NCI-H345 treated with DMSO at 0.1 percent for 48 hours (cell line): Measurements from ENCODE around the gene EFCAB6.
A peak's percentile ranks its signal among the peaks of the same experiment; 100 is the strongest.

Experiments
- DNase-seq: peaks from one replicate; lab custom pipeline; 2025; ENCODE audit not compliant: unreplicated experiment; lab: John Stamatoyannopoulos, UW

EFCAB6 gene

DNA sequence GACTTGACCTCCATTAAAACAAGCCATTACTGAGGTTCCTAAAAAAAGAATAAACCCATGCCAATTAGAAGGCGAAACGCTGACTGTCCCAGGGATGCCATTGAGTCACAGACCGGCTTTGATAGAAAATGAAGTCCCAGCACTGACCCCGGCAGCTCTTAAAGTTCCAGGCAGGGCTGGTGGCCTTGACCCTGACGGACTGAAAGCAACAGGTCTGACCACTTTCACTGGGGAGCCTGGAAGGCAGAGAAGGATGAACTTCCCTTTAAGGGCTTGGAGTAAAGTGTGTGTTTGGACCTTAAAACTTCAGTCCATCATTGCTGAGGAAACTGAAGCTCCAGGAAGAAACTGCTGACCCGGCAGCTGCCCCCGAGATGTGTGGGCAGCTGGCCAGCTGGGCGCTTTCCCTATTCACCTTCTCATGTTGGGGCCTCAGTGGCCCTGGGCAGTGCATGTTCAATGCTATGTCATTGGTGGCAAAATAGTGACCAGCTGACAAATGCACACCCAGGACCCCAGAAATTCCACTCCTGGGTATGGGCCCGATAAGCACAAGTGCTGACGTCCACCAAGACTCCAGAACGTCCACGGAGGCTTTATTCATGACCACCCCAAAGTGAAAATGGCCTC lies 18.9 kb upstream of the EFCAB6 start:
- DNase-seq, result no peak

DNA sequence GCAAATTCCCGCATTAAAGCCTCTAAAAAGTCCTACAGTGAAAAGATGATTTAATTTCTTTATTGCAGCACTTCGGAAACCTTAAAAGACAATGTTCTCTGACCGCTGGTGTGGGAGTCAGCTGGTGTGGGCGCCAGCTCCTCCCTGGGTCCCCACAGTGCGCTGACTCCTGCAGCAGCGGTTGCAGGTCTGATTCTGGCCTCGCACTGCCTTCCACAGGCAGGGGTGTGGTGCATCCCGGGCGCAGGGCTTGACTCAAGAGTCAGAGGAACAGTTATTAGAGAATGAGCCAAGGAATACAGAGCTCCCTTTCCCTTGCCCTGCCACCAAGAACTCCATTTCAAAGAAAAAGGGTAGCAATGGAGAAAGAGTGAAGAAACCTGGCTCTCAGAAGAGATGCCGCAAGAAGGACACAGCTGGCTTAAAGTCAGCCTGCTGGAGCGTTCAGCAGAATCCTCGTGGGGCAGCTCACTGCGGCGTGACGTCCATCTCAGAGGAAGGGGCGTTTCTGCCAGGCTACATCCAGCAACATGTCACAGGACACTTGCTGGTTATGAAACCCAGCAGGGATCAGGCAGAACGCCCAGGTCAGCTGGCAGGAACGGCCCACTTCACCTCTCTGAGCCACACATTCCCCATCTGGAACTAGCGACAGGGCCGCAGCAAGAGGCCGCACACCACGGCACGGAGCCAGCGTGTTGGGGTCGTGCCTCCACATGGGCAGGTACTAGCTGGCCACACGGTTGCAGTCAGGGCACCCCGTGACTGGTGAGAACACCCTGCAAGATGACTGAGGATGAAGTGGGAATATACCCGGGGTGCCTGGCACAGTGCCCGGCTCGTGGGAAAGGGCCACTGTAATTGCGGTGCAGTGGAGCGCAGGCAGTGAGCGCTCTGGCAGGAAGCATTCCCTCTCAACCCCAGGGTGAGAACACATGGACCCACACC lies 18.1 kb upstream of the EFCAB6 start:
- peak; percentile 1 for DNase-seq

DNA sequence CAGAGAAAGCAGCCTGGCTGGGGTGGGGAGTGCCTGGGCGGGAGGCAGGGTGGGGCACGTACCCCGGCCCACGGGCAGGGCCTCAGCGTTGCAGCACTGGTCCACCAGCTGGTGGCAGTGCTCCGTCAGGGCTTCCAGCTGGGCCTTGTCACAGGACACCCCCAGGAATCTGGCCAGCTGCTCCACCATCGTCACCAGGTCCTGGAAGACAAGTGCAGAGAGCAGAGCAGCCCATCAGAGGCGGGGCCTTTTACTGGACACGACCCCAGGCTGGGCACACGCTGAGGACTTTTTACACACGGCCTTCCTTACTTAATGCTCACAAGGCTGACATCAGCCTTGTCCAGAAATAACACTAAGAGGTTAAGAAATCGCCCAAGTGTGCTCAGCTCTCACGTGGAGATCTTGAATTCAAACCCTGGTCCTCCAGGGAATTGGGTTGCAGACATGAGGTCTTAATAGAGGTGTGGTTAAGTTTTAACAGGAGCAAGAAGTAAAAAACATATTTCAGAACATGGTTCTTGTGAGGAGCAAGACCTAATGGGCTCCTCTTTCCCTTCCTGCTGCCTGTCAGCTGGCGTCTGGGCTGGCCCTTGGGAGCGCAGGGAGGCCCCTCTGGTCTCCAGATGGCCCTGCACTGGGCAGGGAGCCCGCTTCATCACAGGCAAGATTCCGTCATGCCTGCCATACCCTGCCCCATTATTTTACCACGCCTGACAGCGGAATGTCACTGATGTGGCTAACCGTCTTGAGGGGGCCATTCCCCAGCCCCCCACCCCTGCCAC lies 17.1 kb upstream of the EFCAB6 start:
- no peak for DNase-seq

DNA sequence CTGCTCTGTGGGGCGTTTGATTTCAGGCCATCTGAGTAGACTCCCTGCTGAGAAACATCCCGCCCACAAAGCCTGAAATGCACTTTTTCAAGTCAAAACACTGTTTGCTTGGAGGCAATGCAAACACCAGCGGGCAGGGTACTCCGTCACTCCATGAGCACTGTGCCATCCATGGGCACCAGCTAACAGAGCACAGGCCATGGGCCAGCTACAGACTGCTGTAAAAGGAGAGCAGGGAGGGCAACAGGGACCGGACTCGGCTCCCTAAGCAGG lies 16.6 kb upstream of the EFCAB6 start:
- no peak for DNase-seq

DNA sequence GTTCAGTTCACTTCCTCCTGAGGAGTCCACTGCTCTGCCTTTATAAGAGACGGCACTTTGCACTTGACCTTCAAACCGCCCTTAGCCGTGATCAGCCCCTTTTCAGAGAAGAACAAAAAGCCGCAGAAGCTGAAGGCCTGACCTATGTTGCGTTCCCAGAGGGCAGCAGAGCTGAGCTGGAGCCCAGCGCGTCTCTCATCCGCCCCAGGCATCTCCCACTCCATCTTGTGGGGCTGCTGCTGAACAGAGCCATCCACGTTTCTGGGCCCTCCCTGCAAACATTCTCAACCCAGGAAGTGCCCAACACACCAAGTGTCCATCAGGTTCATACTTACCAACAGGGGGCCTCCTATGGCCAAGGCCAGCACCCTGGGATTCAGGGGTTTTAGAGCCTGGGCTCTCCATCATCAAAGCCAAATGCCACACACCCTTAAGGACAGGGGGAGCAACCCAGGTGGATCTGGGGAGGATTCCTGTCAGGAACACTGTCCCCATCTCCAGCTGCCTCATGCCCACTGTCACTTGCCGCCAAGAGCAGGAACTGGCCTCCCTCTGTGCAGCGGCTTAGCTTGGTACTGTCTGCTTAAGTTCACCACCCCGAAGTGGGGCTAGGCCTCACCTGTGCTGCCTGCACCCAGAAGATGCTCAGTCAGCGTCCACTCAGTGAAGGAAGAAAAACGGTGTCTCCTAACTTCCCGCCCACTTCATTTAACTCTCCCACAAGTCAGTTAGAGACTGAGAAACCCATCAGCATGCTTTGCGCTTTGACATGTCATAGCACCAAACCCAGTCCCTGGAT lies 16.0 kb upstream of the EFCAB6 start:
- DNase-seq, result no peak

DNA sequence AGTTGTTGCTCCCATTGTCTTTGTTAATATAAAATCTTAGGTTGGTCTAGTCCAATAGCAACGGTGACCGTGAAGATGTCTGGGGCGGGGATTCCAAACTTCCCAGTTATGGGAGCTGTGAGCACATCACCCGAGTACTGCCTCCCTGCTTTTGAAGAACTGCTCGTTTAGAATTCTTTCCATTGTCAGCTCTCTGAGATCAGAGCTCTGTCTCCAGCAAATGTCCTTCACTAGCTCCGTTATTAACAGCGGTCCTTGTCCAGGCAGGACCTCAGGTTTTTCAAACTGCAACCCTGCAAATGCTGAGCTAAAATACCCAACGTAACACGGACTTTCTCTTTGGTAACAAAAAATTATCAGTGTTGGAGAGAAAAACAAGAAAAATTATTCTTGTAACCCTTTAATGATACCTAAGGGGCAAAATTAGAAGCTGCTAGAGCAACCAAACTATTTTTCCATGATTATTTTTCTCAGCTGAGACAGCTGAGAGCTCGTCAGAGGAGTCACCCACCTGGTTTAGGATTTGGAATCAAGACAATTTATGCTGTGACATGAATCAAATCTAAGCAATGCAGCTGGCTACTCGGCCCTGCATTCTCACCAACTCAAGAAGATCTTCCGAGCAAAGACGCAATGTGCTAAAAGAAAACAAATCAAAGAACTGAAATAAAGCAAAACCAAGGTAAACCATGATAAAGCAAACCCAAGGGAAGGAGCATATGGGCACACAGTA lies 15.1 kb upstream of the EFCAB6 start:
- no peak for DNase-seq

DNA sequence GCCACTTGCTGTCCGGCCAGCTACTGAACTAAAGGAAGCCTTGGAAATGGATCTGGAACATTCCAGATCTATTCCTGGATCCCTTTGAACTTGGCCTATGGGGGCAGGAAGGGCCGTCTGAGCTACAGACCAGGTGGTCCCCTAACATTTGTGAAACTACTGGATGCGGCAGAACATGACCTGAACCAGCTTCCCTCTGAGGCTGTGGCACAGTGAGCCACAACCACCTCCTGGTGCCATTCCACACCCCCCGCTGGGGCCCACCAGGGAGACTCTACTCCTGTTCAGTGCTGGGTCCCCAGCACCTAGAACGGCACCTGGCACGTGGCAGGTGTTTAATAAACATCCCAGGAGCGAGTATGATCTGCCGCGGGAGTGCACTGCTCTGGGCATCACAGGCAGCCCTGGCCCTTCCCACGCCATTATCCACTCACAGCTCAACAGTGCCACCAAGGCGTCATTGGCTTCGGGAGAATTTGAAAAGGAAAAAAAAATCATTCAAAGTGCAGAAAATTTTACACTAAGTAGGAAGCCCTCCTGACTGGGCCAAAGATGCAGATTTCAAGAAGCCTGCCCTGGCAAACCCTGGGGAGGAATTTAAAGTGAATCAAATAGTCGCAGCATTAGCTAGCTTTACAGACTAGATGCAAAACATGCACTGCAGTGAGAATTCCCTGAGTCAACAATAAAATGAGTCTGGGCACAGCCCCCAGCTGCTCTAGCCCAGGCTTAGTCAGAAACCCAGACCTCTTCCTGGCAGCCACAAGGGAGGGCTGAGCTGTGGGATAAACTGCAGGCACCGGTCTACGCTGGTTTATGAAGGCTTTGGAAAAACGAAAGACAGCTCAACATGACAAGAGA lies 14.3 kb upstream of the EFCAB6 start:
- no peak for DNase-seq

DNA sequence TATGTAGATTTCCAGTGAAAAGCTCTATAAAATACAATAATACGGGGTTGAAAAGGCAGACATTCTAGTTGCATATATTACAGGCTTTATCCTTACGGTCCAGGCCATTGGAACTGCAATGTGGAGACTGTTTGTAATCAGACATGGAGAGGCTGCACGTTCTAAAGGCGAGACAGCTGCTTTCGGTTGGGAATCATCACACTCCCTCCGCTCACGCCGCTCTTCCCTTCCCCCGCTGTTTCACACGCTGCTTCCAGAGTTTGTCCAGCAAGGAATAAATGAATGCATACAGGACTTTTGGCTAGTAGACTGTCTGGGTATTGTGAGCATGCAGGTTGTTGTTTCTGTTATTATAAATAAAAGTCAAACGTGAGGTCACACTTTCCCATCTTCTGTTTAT lies 13.5 kb upstream of the EFCAB6 start:
- no peak for DNase-seq

DNA sequence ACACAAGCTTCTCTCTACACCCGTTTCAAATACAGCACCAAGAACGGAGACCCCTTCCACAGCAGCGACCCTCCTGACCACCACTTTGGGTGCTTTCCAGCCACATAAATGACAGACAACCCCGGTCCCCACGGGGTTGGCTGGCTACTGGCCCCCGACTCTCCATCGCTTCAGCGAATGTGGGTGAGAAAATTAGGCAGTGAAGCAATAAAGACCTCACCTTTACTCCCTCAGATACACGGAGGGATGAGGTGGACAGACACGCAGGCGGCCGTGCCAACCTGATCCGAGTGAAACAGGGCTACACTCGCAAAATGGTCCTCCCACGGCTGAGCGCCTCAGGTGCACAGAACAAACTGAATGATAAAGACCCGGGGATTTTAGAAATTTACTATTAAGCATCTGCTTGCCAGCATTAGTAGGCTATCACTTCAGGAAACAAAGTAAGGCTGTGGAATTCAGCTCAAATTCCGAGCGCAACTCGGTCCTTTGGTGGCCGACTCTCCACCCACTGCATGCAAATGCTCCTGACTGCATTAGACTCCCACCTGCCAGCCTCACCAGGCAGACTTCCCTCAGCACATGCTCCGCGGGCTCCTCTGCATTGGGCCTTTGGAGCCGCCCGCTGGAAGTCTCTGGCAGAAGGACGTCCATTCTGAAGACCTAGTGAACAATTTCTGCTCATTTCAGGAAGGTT lies 12.8 kb upstream of the EFCAB6 start:
- DNase-seq, result no peak

DNA sequence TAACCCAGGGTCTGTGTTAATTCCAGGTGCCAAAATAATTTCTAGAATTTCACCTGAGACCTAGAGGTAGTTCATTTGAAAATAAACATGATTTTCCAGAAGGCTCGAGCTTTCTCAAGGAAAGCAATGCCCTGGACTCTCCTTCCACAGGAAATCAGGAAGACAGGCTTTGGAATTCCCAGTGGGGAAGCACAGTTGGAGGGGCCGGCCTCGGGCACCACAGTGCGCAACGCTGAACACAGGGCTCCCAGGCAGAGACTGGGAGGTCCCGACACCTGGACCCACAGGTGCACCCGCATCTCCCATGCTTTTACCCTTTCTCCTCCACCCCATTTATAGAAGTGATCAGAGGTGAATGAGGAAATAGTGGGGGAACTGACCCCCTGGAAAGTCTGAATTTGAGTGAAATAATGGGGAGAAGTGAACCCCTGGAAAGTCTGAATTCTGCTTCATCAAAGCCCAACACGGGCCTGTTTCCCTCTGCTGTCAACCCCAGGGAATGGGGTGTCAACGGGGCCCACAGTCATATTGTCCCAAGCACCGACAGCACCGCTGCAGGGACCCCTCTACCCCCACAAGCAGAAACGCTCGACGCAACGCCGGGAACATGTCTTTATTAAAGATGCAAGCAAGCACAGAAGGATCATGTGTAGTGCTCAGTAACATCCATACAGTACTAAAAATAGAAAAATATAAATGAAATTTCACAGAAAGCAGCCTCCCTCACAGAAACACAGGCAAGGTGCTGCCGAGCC lies 12.0 kb upstream of the EFCAB6 start:
- no peak for DNase-seq

DNA sequence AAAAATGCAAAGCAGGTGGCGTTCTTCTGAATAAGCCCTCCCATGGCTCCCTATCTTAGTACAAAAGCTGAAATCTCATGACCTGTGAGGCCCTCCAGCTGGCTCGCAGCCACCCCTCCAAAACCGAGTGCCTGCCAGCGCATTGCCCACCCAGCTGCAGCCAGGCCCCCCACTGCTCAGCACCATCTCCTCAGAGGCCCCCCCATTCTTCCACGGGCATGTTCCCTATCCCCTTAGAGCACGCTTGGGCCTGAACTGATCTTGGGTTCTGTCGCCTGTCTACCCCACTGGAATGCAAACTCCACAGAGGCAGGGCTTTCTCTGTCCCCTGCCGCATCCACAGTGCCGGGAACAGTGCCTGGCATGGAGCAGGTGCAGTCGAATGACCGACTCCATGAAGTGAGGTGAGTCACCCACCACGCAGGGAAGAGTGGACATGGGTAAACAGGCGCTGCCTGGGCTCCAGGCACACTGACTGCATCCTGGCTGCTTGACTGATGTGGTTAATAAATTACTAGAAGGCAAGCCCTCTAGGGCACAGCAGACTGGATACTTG lies 11.3 kb upstream of the EFCAB6 start:
- peak; percentile 12 for DNase-seq

DNA sequence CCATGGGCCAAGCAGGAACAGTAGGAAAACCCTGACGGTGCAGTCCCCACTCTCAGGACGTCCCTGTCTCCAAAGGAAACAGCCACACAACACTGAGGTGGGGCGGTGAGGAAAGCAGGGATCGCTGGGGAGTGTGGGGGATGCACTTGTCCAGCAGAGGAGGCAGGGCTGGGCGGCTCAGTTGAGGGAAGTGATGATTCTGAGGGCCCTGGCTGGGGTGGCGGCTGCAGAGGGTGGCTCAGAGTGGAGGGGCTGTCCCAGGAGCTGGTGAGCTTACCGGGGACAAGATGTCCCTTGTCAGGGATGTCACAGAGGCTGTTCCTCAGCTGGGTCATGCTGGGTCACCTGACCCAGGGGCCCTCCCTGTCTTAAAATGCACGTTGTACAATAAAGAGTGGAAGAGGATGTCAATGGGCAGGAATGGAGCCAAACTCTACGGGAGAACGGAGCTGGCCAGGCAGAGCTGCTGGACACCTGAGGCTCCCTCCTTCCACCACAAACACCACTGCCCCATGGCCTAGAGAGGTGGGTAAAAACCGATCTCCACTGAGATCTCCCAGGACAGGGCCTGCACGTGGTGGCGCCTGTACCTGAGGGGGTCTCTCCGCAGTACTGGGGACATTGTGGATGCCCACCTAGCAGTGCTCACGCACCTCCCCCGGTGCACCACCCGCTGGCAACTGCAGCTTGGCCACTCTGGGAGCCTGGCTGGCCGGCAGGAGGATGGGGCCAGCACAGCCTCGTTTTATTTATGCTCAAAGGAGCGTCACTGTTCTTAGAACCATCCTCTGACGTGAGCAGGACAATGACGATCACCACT lies 9.7 kb upstream of the EFCAB6 start:
- DNase-seq, result no peak

DNA sequence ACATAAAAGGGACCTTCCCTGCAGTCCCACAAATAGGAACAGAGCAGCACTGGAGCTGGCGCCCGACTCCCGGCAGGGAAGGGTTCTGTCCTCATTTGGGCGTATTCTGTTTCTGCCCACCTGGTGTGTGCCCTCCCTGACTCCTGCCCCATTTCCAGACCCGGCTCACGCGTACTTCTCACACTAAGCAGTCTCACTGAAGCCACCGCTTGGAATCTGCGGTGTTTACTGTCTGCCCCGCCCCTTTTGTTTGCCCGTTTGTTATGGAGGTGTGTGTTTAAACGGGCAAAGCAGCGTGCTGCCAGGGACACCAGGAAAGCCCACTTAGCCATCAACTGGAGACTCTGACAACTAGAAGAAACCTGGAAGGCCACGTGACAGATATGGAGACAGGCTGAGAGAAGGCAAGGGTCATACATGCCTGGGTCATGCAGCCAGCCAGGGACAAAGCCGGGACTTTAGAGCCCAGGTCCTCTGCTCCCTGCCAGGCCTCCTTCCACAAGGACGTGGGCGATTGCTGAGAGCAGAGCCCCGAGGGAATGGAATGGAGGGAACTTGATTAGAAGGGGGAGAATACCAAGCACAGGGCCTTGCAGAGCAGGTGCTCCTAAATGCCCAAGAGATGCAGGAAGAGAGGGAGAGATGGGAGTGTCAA lies 8.7 kb upstream of the EFCAB6 start:
- DNase-seq, result no peak

DNA sequence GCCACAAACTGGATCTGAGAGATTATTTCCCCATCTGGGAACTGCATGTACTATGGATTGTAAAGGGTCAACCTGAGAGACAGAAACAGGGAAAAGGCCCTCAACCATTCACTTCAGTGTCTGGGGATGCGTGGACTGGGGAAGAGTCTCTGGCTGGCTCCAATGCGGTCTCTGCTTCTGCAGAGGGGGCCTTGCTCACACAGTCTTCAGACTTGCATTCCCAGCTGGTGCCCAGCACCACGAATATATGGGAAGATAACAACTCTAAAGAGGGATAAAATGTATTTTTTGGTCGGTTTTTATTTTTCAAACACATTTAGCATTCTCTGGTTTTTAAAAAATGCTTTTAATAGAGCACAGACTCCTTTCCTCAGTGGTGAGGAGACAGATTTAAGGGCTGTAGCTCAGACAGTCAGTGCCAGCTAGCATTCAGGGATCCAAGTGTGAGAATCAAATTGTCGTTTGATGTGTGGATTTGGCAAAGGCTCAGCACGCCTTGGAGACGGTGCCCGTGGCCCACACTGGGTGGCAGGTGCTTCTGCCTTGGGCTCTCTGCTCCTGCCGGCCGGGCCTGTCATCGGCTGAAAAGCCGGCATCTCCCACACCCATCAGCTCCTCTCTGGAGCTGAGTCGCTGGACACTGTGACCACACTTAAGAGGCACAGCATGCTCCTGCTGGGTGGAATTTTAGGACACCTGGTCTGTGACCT lies 8.0 kb upstream of the EFCAB6 start:
- no peak for DNase-seq

DNA sequence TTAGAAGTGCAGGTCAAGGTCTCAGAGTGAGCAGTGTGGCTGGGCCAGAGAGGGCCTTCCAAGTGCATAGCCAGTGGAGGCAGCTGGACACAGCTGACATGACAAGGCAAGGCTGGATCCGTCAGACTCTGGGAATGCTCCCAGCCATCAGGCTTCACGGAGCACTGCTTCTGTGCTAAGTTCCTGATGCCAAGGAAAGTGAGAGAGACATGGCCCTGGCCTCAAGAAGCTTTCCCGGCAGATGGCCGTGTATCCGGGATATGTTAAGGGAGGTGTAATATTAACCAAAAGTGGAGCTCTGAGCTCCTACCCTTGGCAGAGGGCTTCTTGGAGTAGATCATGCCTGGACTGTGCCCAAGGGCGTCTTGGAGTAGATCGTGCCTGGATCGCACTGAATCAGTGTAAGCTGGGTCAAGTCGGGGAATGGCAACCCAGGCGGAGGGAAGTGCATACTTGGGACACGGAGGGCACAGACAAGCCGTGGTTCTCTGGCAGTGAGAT lies 7.4 kb upstream of the EFCAB6 start:
- no peak for DNase-seq

DNA sequence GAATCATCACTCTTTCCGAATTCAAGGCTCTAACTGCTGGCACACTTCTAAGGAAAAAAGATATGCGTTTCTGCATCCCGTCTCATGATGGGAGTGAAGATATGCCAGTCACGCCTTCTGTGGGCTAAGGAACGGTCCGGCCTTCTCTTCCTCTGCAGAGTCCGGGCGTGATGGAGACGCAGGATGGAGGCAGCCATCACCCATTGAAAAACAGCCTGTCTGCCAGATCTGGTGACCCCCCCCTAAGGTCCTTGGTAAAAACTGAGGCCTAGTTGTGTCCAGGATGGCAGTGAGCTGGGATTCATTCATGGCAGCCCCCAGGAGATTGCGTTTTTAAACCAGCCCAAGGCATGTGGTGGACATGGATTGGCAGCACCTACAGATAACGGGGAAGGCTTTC lies 6.9 kb upstream of the EFCAB6 start:
- DNase-seq, result no peak
